Myocyte (in vitro differentiated cells): Measurements from ENCODE around the gene WDFY2. TPM values are rescaled to one million over a fixed set of nuclear protein-coding genes. Genes with fewer than 3 reads are reported as not detected.
A peak's percentile ranks its signal among the peaks of the same experiment; 100 is the strongest.
"Not testable (repeated sequence)": the region's sequence is repeated elsewhere in the genome, so short reads cannot be mapped to it uniquely, and the experiment has no call there.

Source experiments
- DNase-seq: peaks from one replicate; pipeline ENCODE4 v3.0.0-alpha.2; 2012; ENCODE audit warnings: low read depth
- polyA plus RNA-seq: library from polyadenylated mRNA; unstranded; fragments of >200 nt; gene quantifications from one replicate; pipeline ENCODE4 v1.2.1, GENCODE V29; 2012; ENCODE audit warnings: missing spikeins
- total RNA-seq: library from RNA; depleted of rRNA; stranded (reverse); fragments of >200 nt; gene quantifications from 2 replicates; pipeline ENCODE4 v1.2.3, GENCODE V29; 2014

WDFY2 gene
- total RNA-seq: 4.7 and 6.1 TPM in 2 replicates
- polyA plus RNA-seq: 11.0 TPM

GRCh38 chr13:51583875-51584730 lies at the start of gene WDFY2:
WDFY2 (plus strand) TSS chr13:51584462; CDS start chr13:51584688, 226 bp downstream.
- peak; percentile 100 for DNase-seq

GRCh38 chr13:51538591-51539179 lies 45.6 kb upstream of the WDFY2 start:
- no peak for DNase-seq

GRCh38 chr13:51539887-51540286 lies 44.4 kb upstream of the WDFY2 start:
- DNase-seq: peak; percentile 54

GRCh38 chr13:51541037-51541436 lies 43.2 kb upstream of the WDFY2 start:
- DNase-seq: no peak

- DNase-seq: no peak
These were observed 42.4 kb upstream of the WDFY2 start for GRCh38 chr13:51541809-51542258.

GRCh38 chr13:51542346-51543242 lies 41.7 kb upstream of the WDFY2 start:
- DNase-seq: no peak

- not testable (repeated sequence) for DNase-seq
These were observed 38.8 kb upstream of the WDFY2 start for GRCh38 chr13:51545446-51545845.

- DNase-seq: no peak
These were observed 36.7 kb upstream of the WDFY2 start for GRCh38 chr13:51547425-51548176.

GRCh38 chr13:51549050-51549449 lies 35.2 kb upstream of the WDFY2 start:
- no peak for DNase-seq

- DNase-seq: no peak
These were observed 34.7 kb upstream of the WDFY2 start for GRCh38 chr13:51549593-51549992.

- DNase-seq: no peak
These were observed 34.1 kb upstream of the WDFY2 start for GRCh38 chr13:51550151-51550550.

GRCh38 chr13:51551416-51551815 lies 32.8 kb upstream of the WDFY2 start:
- no peak for DNase-seq

GRCh38 chr13:51552027-51552426 lies 32.2 kb upstream of the WDFY2 start:
- no peak for DNase-seq

- DNase-seq: no peak
These were observed 30.7 kb upstream of the WDFY2 start for GRCh38 chr13:51553531-51553930.

GRCh38 chr13:51556740-51557139 lies 27.5 kb upstream of the WDFY2 start:
- DNase-seq: no peak

- DNase-seq: no peak
These were observed 26.8 kb upstream of the WDFY2 start for GRCh38 chr13:51557438-51557837.

GRCh38 chr13:51557875-51558612 lies 26.2 kb upstream of the WDFY2 start:
- peak; percentile 36 for DNase-seq

- no peak for DNase-seq
These were observed 24.1 kb upstream of the WDFY2 start for GRCh38 chr13:51559946-51560735.

GRCh38 chr13:51562011-51562671 lies 22.1 kb upstream of the WDFY2 start:
- peak; percentile 49 for DNase-seq
